ENCODE results near the gene HCRTR1.

HCRTR1 gene

GRCh38 chr1:31569596-31570173 lies 47.8 kb upstream of the HCRTR1 start:
- CTCF ChIA-PET = interaction anchor here (1.0 to 3.7 kb wide), 2 partner anchors 23 to 146 kb away, joined by 3 to 16 read pairs; no protein-coding TSS in a partner anchor
- POLR2A ChIA-PET = interaction anchor here (1.1 kb wide), 1 partner anchor 131 kb away, joined by 3 read pairs; no protein-coding TSS in a partner anchor
- H3K4me3 ChIP-seq (ENCODE audit: low read depth, low read length) = no peak overlapping the region
- H3K27ac ChIP-seq (ENCODE audit: extremely low read depth, low read depth, low read length) = no peak overlapping the region
- H3K36me3 ChIP-seq (ENCODE audit: control insufficient read depth in 2 of 2, insufficient read depth in 1 of 2, low read length in 2 of 2) = no peaks in the 10 kb centered on the region
- no peaks in the 10 kb centered on the region for H3K9me3 ChIP-seq (ENCODE audit: control insufficient read depth, insufficient read depth, low read depth, low read length)
- H3K4me1 ChIP-seq (ENCODE audit: control insufficient read depth, insufficient read depth, low read length) = no peaks in the 10 kb centered on the region
- TF ChIP-seq ZNF223 (tag by site-specific recombination; IDR thresholded peaks at IDR 0.05) (no peak), ZBTB20 (tag by site-specific recombination; IDR thresholded peaks at IDR 0.05) (no peak), ZBTB10 (tag by site-specific recombination; IDR thresholded peaks at IDR 0.05) (no peak), PRDM6 (tag by site-specific recombination; IDR thresholded peaks at IDR 0.05) (no peak), ZNF18 (tag by site-specific recombination; IDR thresholded peaks at IDR 0.05) (no peak), ZNF16 (tag by site-specific recombination; IDR thresholded peaks at IDR 0.05; ENCODE audit: low read depth) (no peak), ZNF580 (tag by site-specific recombination; IDR thresholded peaks at IDR 0.05) (no peak), ZNF404 (tag by site-specific recombination; IDR thresholded peaks at IDR 0.05) (no peak), ZNF76 (tag by site-specific recombination; IDR thresholded peaks at IDR 0.05; ENCODE audit: borderline replicate concordance, low read depth) (no peak), ZBTB44 (tag by site-specific recombination; IDR thresholded peaks at IDR 0.05) (no peak), ZBTB8A (tag by site-specific recombination; IDR thresholded peaks at IDR 0.05) (no peak), PATZ1 (tag by site-specific recombination; IDR thresholded peaks at IDR 0.05) (no peak), ZNF785 (tag by site-specific recombination; IDR thresholded peaks at IDR 0.05) (no peak), HOXD13 (CRISPR knock-in tag; IDR thresholded peaks at IDR 0.05; ENCODE audit: borderline replicate concordance) (no peak), ZNF768 (tag by site-specific recombination; IDR thresholded peaks at IDR 0.05) (no peak), ZNF596 (tag by site-specific recombination; IDR thresholded peaks at IDR 0.05) (no peak), ZNF585B (tag by site-specific recombination; IDR thresholded peaks at IDR 0.05) (no peak), ZSCAN16 (tag by site-specific recombination; IDR thresholded peaks at IDR 0.05) (no peak)

Measured in HEK293 (cell line).